Mesenchymal stem cell (in vitro differentiated cells and primary cell): ENCODE measurements around the gene DPEP1.

Source experiments
- DNase-seq: peaks from one replicate; pipeline ENCODE4 v3.0.0-alpha.2; 2013
- H2AFZ ChIP-seq: one replicate; pipeline ENCODE4 v1.6.1; 2013; ENCODE audit warnings: low read depth, mild to moderate bottlenecking, control low read depth, inconsistent platforms, low read length, moderate library complexity
- H2AK5ac ChIP-seq: 2 replicates; pipeline ENCODE4 v1.6.1; 2013; ENCODE audit warnings: low read length, moderate library complexity, mild to moderate bottlenecking, inconsistent platforms; ENCODE audit not compliant: severe bottlenecking
- H2BK120ac ChIP-seq: one replicate; pipeline ENCODE4 v1.6.1; 2013; ENCODE audit warnings: low read depth, mild to moderate bottlenecking, inconsistent platforms, low read length, moderate library complexity
- H2BK12ac ChIP-seq, 2 experiments: one replicate each; pipeline ENCODE4 v1.6.1; 2013; ENCODE audit warnings: inconsistent platforms in 2 of 2, low read length in 2 of 2, mild to moderate bottlenecking in 2 of 2, moderate library complexity in 2 of 2, control low read depth in 1 of 2
- H2BK15ac ChIP-seq: one replicate; pipeline ENCODE4 v1.6.1; 2013; ENCODE audit warnings: mild to moderate bottlenecking, low read depth, inconsistent platforms; ENCODE audit not compliant: poor library complexity, severe bottlenecking
- H2BK5ac ChIP-seq: 2 replicates; pipeline ENCODE4 v1.6.1; 2013; ENCODE audit warnings: low read depth, mild to moderate bottlenecking, low read length, control low read depth, inconsistent platforms; ENCODE audit not compliant: poor library complexity, severe bottlenecking
- H3K14ac ChIP-seq, 2 experiments: one replicate each; pipeline ENCODE4 v1.6.1; 2013; ENCODE audit warnings: inconsistent platforms in 2 of 2, low read length in 2 of 2, control low read depth in 1 of 2, mild to moderate bottlenecking in 1 of 2, moderate library complexity in 1 of 2
- H3K18ac ChIP-seq, 2 experiments: one replicate each; pipeline ENCODE4 v1.6.1; 2013; ENCODE audit warnings: inconsistent platforms in 2 of 2, low read length in 2 of 2, control low read depth in 1 of 2, low read depth in 1 of 2, mild to moderate bottlenecking in 1 of 2
- H3K23ac ChIP-seq, 2 experiments: one replicate each; pipeline ENCODE4 v1.6.1; 2013; ENCODE audit warnings: inconsistent platforms in 2 of 2, low read length in 2 of 2, mild to moderate bottlenecking in 2 of 2, moderate library complexity in 2 of 2, control low read depth in 1 of 2
- H3K27ac ChIP-seq: 2 replicates; pipeline ENCODE4 v1.5.1; 2013; ENCODE audit warnings: mild to moderate bottlenecking, moderate library complexity, low read length, control low read depth, inconsistent platforms; ENCODE audit not compliant: poor library complexity, severe bottlenecking
- H3K27me3 ChIP-seq, 2 experiments: 2 replicates each; pipeline versions ENCODE4 v1.6.1 to v1.7.0; 2013; ENCODE audit warnings: low read length in 2 of 2, mild to moderate bottlenecking in 2 of 2, moderate library complexity in 2 of 2, control low read depth in 1 of 2, inconsistent platforms in 1 of 2; ENCODE audit not compliant: control insufficient read depth in 1 of 2, insufficient read depth in 1 of 2
- H3K36me3 ChIP-seq, 2 experiments: 2 replicates each; pipeline versions ENCODE4 v1.6.1 to v1.7.0; 2013; ENCODE audit warnings: low read length in 2 of 2, control low read depth in 1 of 2, inconsistent platforms in 1 of 2, low read depth in 1 of 2, mild to moderate bottlenecking in 1 of 2; ENCODE audit not compliant: insufficient read depth in 2 of 2, control insufficient read depth in 1 of 2
- H3K4ac ChIP-seq, 2 experiments: one replicate each; pipeline ENCODE4 v1.6.1; 2013; ENCODE audit warnings: inconsistent platforms in 2 of 2, low read length in 2 of 2, mild to moderate bottlenecking in 2 of 2, moderate library complexity in 2 of 2, control low read depth in 1 of 2, low read depth in 1 of 2
- H3K4me1 ChIP-seq: 2 replicates; pipeline ENCODE4 v1.6.1; 2013; ENCODE audit warnings: low read depth, low read length, control low read depth; ENCODE audit not compliant: control insufficient read depth, insufficient read depth
- H3K4me2 ChIP-seq: 2 replicates; pipeline ENCODE4 v1.6.1; 2013; ENCODE audit warnings: low read length, mild to moderate bottlenecking, inconsistent platforms; ENCODE audit not compliant: poor library complexity, severe bottlenecking
- H3K4me3 ChIP-seq, 2 experiments: 2 replicates each; pipeline versions ENCODE4 v1.5.1 to v1.7.0; 2013; ENCODE audit warnings: low read length in 2 of 2, mild to moderate bottlenecking in 2 of 2, control low read depth in 1 of 2, low read depth in 1 of 2; ENCODE audit not compliant: insufficient read depth in 1 of 2
- H3K79me1 ChIP-seq: replicated peaks from 2 replicates; pipeline ENCODE4 v1.6.1; 2013; ENCODE audit warnings: mild to moderate bottlenecking, control low read depth, low read length, inconsistent platforms; ENCODE audit not compliant: poor library complexity, severe bottlenecking
- H3K9ac ChIP-seq: 2 replicates; pipeline ENCODE4 v1.7.0; 2013; ENCODE audit warnings: mild to moderate bottlenecking, low read length, moderate library complexity
- H3K9me3 ChIP-seq: 2 replicates; pipeline ENCODE4 v1.7.0; 2013; ENCODE audit warnings: mild to moderate bottlenecking, low read length; ENCODE audit not compliant: control insufficient read depth
- H4K8ac ChIP-seq: one replicate; pipeline ENCODE4 v1.6.1; 2013; ENCODE audit warnings: inconsistent platforms, mild to moderate bottlenecking, low read length, moderate library complexity
- H4K91ac ChIP-seq: one replicate; pipeline ENCODE4 v1.6.1; 2013; ENCODE audit warnings: mild to moderate bottlenecking, low read length, inconsistent platforms
- WGBS: methylation state at CpG from one replicate; pipeline ENCODE4 v1.1.7; 2013; ENCODE audit warnings: mixed read lengths; 5-methylcytosine and 5-hydroxymethylcytosine counted together

The DPEP1 gene

DNA sequence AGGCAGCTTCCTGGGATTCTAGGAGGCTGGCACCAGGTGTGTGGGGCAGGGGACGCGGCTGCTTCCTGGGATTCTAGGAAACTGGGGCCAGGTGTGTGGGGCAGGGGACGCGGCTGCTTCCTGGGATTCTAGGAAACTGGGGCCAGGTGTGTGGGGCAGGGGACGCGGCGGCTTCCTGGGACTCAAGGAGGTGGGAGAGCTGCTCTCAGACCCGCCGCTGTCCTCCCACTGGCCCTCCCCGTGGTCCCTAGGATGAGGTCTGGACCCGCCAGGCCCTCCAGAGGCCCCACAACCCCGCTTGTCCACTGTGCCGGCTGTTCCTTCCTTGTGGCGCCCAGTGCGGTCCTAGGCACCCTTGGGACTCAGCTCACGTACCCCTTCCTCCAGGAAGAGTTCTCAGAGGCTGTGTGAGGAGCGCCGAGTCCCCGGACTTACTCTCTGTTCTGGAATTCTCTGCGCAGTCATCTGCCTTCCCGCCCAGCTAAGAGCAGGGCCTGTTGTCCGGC is 565 bp downstream of the DPEP1 start:
- Histone ChIP-seq H3K4me2 (no peak overlapping the region), H2AK5ac (no peak overlapping the region), H3K79me1 (no peaks in the 10 kb centered on the region), H4K8ac (no peak overlapping the region), H2BK15ac (no peak overlapping the region), H3K9me3 (no peaks in the 10 kb centered on the region), H3K9ac (no peak overlapping the region), H3K4me1 (peaks cover 16% of the 10 kb centered on the region), H2BK12ac (no peak overlapping the region), H3K27ac (no peak overlapping the region), H4K91ac (no peak overlapping the region), H3K36me3 (no peaks in the 10 kb centered on the region), H3K4ac (no peak overlapping the region), H2AFZ (no peak overlapping the region), H2BK120ac (no peak overlapping the region), H3K4me3 (no peak overlapping the region), H3K23ac (no peak overlapping the region), H3K27me3 (peaks cover 0 to 46% of the 10 kb centered on the region in 2 experiments), H2BK5ac (no peak overlapping the region), H3K18ac (no peak overlapping the region), H3K14ac (no peak overlapping the region)
- 93% methylated on average over 22 of the region's 22 CpGs for WGBS
- no peak for DNase-seq

DNA sequence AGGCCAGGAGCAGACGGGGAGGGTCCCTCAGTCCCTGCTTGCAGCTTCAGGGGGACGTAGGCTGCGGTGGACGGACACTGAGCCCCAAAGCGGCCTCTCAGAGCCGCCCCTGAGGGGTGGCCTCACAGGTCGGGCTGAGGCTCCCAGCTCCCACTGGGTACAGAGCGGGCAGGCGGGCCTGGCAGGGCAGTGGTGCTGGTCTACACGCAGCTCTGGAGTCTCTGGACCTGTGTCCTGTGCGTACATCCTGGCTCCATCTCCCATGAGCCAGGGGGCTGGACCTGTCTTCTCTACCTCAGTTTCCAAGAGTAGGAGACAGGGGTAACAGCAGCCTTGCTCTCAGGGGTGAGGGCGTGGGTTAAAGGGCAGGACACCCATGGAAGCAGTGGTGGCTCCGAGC is 1.7 kb downstream of the DPEP1 start:
- H3K9me3 ChIP-seq, result no peaks in the 10 kb centered on the region
- no peak overlapping the region for H3K14ac ChIP-seq
- no peak overlapping the region for H2BK120ac ChIP-seq
- H2BK15ac ChIP-seq, result no peak overlapping the region
- H3K27ac ChIP-seq, result no peak overlapping the region
- no peak overlapping the region for H4K91ac ChIP-seq
- H2AK5ac ChIP-seq, result no peak overlapping the region
- no peak for DNase-seq
- no peak overlapping the region for H4K8ac ChIP-seq
- no peaks in the 10 kb centered on the region for H3K36me3 ChIP-seq
- H3K4me1 ChIP-seq, result peaks cover 15% of the 10 kb centered on the region
- H2AFZ ChIP-seq, result no peak overlapping the region
- no peak overlapping the region for H3K4ac ChIP-seq
- H3K27me3 ChIP-seq, result peaks cover 3 to 51% of the 10 kb centered on the region in 2 experiments
- H3K4me3 ChIP-seq, result no peak overlapping the region
- H3K23ac ChIP-seq, result no peak overlapping the region
- no peaks in the 10 kb centered on the region for H3K79me1 ChIP-seq
- no peak overlapping the region for H2BK12ac ChIP-seq
- no peak overlapping the region for H3K18ac ChIP-seq
- 84% methylated on average over 13 of the region's 13 CpGs for WGBS
- no peak overlapping the region for H3K9ac ChIP-seq
- no peak overlapping the region for H3K4me2 ChIP-seq
- no peak overlapping the region for H2BK5ac ChIP-seq

DNA sequence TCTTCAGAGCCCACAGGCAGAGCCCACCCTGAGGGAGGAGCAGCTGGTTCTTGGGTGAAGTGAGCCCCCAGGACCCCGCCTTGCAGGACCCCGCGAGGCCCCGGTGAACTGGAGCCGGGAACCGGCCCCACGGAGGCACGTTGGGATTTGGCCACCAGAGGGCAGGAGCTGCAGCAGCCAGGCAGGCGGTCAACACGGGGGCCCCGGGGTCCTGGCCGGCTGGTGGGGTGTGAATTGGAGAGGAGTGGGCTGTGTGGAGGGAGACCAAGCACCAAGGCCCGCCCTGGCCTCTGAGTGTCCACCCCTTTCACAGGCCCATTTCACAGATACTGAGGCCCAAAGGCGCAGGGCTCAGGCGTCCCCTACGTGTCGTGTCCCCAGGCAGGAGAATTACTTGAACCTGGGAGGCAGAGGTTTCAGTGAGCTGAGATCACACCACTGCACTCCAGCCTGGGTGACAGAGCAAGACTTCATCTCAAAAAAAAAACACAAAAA is 2.2 kb downstream of the DPEP1 start:
- Histone ChIP-seq H3K18ac (no peak overlapping the region), H3K27me3 (peaks cover 8 to 55% of the 10 kb centered on the region in 2 experiments), H3K4me2 (no peak overlapping the region), H3K4ac (no peak overlapping the region), H2BK120ac (no peak overlapping the region), H2BK12ac (no peak overlapping the region), H2BK15ac (no peak overlapping the region), H2AFZ (no peak overlapping the region), H3K79me1 (no peaks in the 10 kb centered on the region), H3K14ac (no peak overlapping the region), H3K4me1 (peaks cover 16% of the 10 kb centered on the region), H3K4me3 (no peak overlapping the region), H2AK5ac (no peak overlapping the region), H2BK5ac (no peak overlapping the region), H3K23ac (no peak overlapping the region), H4K91ac (no peak overlapping the region), H4K8ac (no peak overlapping the region), H3K9ac (no peak overlapping the region), H3K36me3 (no peaks in the 10 kb centered on the region), H3K9me3 (no peaks in the 10 kb centered on the region), H3K27ac (no peak overlapping the region)
- WGBS, result 61% methylated on average over 13 of the region's 17 CpGs
- no peak for DNase-seq

DNA sequence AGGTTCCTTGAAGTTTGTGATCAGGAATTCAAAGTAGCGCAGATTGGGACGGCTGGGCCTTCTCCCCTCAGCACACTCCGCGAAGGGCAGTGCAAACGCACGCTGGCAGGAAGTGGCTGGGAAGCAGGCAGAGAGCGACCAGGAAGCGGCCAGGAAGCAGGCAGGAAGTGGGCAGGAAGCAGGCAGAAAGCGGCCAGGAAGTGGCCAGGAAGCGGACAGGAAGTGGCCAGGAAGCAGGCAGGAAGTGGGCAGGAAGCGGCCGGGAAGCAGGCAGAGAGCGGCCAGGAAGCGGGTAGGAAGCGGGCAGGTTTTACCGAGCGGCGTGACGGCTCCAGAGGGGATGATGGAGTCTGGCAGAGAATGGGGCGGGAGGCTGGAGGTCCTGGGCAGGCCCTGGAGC is 3.2 kb downstream of the DPEP1 start:
- Histone ChIP-seq H3K27ac (no peak overlapping the region), H3K4ac (peak overlapping the region in 1 of 2 experiments; percentile 20), H4K8ac (no peak overlapping the region), H3K18ac (no peak overlapping the region), H3K4me2 (no peak overlapping the region), H2BK12ac (no peak overlapping the region), H3K79me1 (no peaks in the 10 kb centered on the region), H2AK5ac (no peak overlapping the region), H3K14ac (no peak overlapping the region), H4K91ac (no peak overlapping the region), H3K27me3 (peaks cover 16 to 65% of the 10 kb centered on the region in 2 experiments), H2BK120ac (no peak overlapping the region), H3K9ac (no peak overlapping the region), H2BK15ac (no peak overlapping the region), H3K4me3 (no peak overlapping the region), H3K36me3 (no peaks in the 10 kb centered on the region), H3K9me3 (no peaks in the 10 kb centered on the region), H2BK5ac (no peak overlapping the region), H2AFZ (no peak overlapping the region), H3K4me1 (peaks cover 22% of the 10 kb centered on the region), H3K23ac (no peak overlapping the region)
- DNase-seq, result no peak
- 89% methylated on average over 20 of the region's 20 CpGs for WGBS
